KOPT-K1 (cell line): Measurements from ENCODE around the gene ASIP.
"Not testable (repeated sequence)": the region's sequence is repeated elsewhere in the genome, so short reads cannot be mapped to it uniquely, and the experiment has no call there.

Source experiments
- H3K27ac ChIP-seq: fragments of 200-600 bp; sonication (generic); 2 replicates; pipeline ENCODE4 v1.5.1; 2016; ENCODE audit warnings: antibody characterized with exemption, mild to moderate bottlenecking, low read depth, low read length; ENCODE audit not compliant: poor library complexity, severe bottlenecking
- H3K36me3 ChIP-seq: fragments of 200-600 bp; sonication (generic); 2 replicates; pipeline ENCODE4 v1.5.1; 2017; ENCODE audit warnings: antibody characterized with exemption, mild to moderate bottlenecking, low read length, moderate library complexity; ENCODE audit not compliant: insufficient read depth
- H3K9me3 ChIP-seq: fragments of 200-600 bp; sonication (generic); 2 replicates; pipeline ENCODE4 v1.5.1; 2017; ENCODE audit warnings: antibody characterized with exemption, low read length, mild to moderate bottlenecking; ENCODE audit not compliant: insufficient read depth, poor library complexity, severe bottlenecking

Gene ASIP

GRCh38 chr20:34260208-34260942 lies 19.2 kb downstream of the ASIP start:
- H3K36me3 ChIP-seq = peaks cover 14% of the 10 kb centered on the region; the same call in 1 of the 2 replicates
- no peaks in the 10 kb centered on the region for H3K9me3 ChIP-seq
- no peak overlapping the region for H3K27ac ChIP-seq

GRCh38 chr20:34262488-34263288 lies 21.5 kb downstream of the ASIP start:
- peaks cover 13% of the 10 kb centered on the region; the same call in 1 of the 2 replicates for H3K36me3 ChIP-seq
- H3K27ac ChIP-seq = no peak overlapping the region
- no peaks in the 10 kb centered on the region for H3K9me3 ChIP-seq

GRCh38 chr20:34263468-34263867 lies 22.2 kb downstream of the ASIP start:
- not testable (repeated sequence) for H3K27ac ChIP-seq, H3K9me3 ChIP-seq
- peaks cover 14% of the 10 kb centered on the region for H3K36me3 ChIP-seq

- H3K36me3 ChIP-seq = peaks cover 20% of the 10 kb centered on the region
Observed at GRCh38 chr20:34264141-34264540, 22.9 kb downstream of the ASIP start.

GRCh38 chr20:34268145-34268544 lies 26.9 kb downstream of the ASIP start:
- Histone ChIP-seq H3K27ac (no peak overlapping the region), H3K9me3 (no peaks in the 10 kb centered on the region), H3K36me3 (peaks cover 59% of the 10 kb centered on the region)

More at GRCh38 chr20:34264141-34264540, 22.9 kb downstream of the ASIP start:
- Histone ChIP-seq H3K9me3 (no peaks in the 10 kb centered on the region), H3K27ac (no peak overlapping the region)

- Histone ChIP-seq H3K9me3 (no peaks in the 10 kb centered on the region), H3K27ac (no peak overlapping the region), H3K36me3 (peaks cover 67% of the 10 kb centered on the region)
Observed at GRCh38 chr20:34268851-34269636, 27.8 kb downstream of the ASIP start.

GRCh38 chr20:34269996-34270627 lies 28.9 kb downstream of the ASIP start:
- H3K9me3 ChIP-seq = no peaks in the 10 kb centered on the region
- peaks cover 72% of the 10 kb centered on the region for H3K36me3 ChIP-seq
- H3K27ac ChIP-seq = no peak overlapping the region

- H3K36me3 ChIP-seq = peaks cover 88% of the 10 kb centered on the region
- H3K9me3 ChIP-seq = no peaks in the 10 kb centered on the region
- H3K27ac ChIP-seq = no peak overlapping the region
Observed at GRCh38 chr20:34271956-34272355, 30.7 kb downstream of the ASIP start.

- Histone ChIP-seq H3K27ac (no peak overlapping the region), H3K9me3 (no peaks in the 10 kb centered on the region), H3K36me3 (peaks cover 99% of the 10 kb centered on the region)
Observed at GRCh38 chr20:34274694-34275093, 33.5 kb downstream of the ASIP start.

- no peak overlapping the region for H3K27ac ChIP-seq
- H3K36me3 ChIP-seq = peaks cover 100% of the 10 kb centered on the region
- no peaks in the 10 kb centered on the region for H3K9me3 ChIP-seq
Observed at GRCh38 chr20:34281177-34281576, 40.0 kb downstream of the ASIP start.

GRCh38 chr20:34282041-34282440 lies 40.8 kb downstream of the ASIP start:
- Histone ChIP-seq H3K36me3 (peaks cover 100% of the 10 kb centered on the region), H3K27ac (no peak overlapping the region), H3K9me3 (no peaks in the 10 kb centered on the region)

GRCh38 chr20:34283844-34284243 lies 42.6 kb downstream of the ASIP start:
- H3K27ac ChIP-seq = no peak overlapping the region
- peaks cover 99% of the 10 kb centered on the region for H3K36me3 ChIP-seq
- H3K9me3 ChIP-seq = no peaks in the 10 kb centered on the region

- Histone ChIP-seq H3K9me3 (no peaks in the 10 kb centered on the region), H3K36me3 (peaks cover 98% of the 10 kb centered on the region), H3K27ac (no peak overlapping the region)
Observed at GRCh38 chr20:34285450-34285849, 44.2 kb downstream of the ASIP start.

GRCh38 chr20:34287500-34287899 lies 46.3 kb downstream of the ASIP start:
- H3K36me3 ChIP-seq = peaks cover 98% of the 10 kb centered on the region
- H3K27ac ChIP-seq, H3K9me3 ChIP-seq: not testable (repeated sequence)

GRCh38 chr20:34290471-34290870 lies 49.2 kb downstream of the ASIP start:
- peaks cover 98% of the 10 kb centered on the region for H3K36me3 ChIP-seq

More at GRCh38 chr20:34290471-34290870, 49.2 kb downstream of the ASIP start:
- no peaks in the 10 kb centered on the region for H3K9me3 ChIP-seq
- no peak overlapping the region for H3K27ac ChIP-seq
